ENCODE measurements around the gene OPHN1.
"Not testable (repeated sequence)": the region's sequence is repeated elsewhere in the genome, so short reads cannot be mapped to it uniquely, and the experiment has no call there.

OPHN1 gene

GRCh38 chrX:68287419-68287818, 145.9 kb downstream of the OPHN1 start:
- H3K9me3 ChIP-seq (ENCODE audit: control insufficient read depth in 1 of 2, low read length in 2 of 2) = no peaks in the 10 kb centered on the region
- no peak overlapping the region for H3K4me3 ChIP-seq (ENCODE audit: low read depth in 1 of 2, low read length in 2 of 2)
- H3K27ac ChIP-seq (ENCODE audit: low read length) = no peak overlapping the region
- H3K27me3 ChIP-seq (ENCODE audit: low read depth, low read length) = no peaks in the 10 kb centered on the region
- no peaks in the 10 kb centered on the region for H3K36me3 ChIP-seq (ENCODE audit: control insufficient read depth in 1 of 2, insufficient read depth in 2 of 2, low read length in 2 of 2)
- H3K4me1 ChIP-seq (ENCODE audit: control insufficient read depth in 1 of 2, insufficient read depth in 2 of 2, low read length in 2 of 2) = no peaks in the 10 kb centered on the region

GRCh38 chrX:68286980-68287379, 146.3 kb downstream of the OPHN1 start:
- H3K4me1 ChIP-seq (ENCODE audit: control insufficient read depth in 1 of 2, insufficient read depth in 2 of 2, low read length in 2 of 2) = no peaks in the 10 kb centered on the region
- no peak overlapping the region for H3K4me3 ChIP-seq (ENCODE audit: low read depth in 1 of 2, low read length in 2 of 2)
- H3K9me3 ChIP-seq (ENCODE audit: control insufficient read depth in 1 of 2, low read length in 2 of 2) = no peaks in the 10 kb centered on the region
- H3K27me3 ChIP-seq (ENCODE audit: low read depth, low read length) = no peaks in the 10 kb centered on the region
- H3K36me3 ChIP-seq (ENCODE audit: control insufficient read depth in 1 of 2, insufficient read depth in 2 of 2, low read length in 2 of 2) = no peaks in the 10 kb centered on the region
- no peak overlapping the region for H3K27ac ChIP-seq (ENCODE audit: low read length)

- no peaks in the 10 kb centered on the region for H3K4me1 ChIP-seq (ENCODE audit: control insufficient read depth in 1 of 2, insufficient read depth in 2 of 2, low read length in 2 of 2)
- no peaks in the 10 kb centered on the region for H3K36me3 ChIP-seq (ENCODE audit: control insufficient read depth in 1 of 2, insufficient read depth in 2 of 2, low read length in 2 of 2)
- H3K9me3 ChIP-seq (ENCODE audit: control insufficient read depth in 1 of 2, low read length in 2 of 2) = no peaks in the 10 kb centered on the region
- H3K27ac ChIP-seq (ENCODE audit: low read length) = no peak overlapping the region
- H3K4me3 ChIP-seq (ENCODE audit: low read depth in 1 of 2, low read length in 2 of 2) = no peak overlapping the region
- no peaks in the 10 kb centered on the region for H3K27me3 ChIP-seq (ENCODE audit: low read depth, low read length)
Observed at GRCh38 chrX:68286076-68286475, 147.2 kb downstream of the OPHN1 start.

GRCh38 chrX:68284281-68284904, 148.9 kb downstream of the OPHN1 start:
- Histone ChIP-seq H3K36me3 (ENCODE audit: control insufficient read depth in 1 of 2, insufficient read depth in 2 of 2, low read length in 2 of 2) (no peaks in the 10 kb centered on the region), H3K27ac (ENCODE audit: low read length) (no peak overlapping the region), H3K9me3 (ENCODE audit: control insufficient read depth in 1 of 2, low read length in 2 of 2) (no peaks in the 10 kb centered on the region), H3K27me3 (ENCODE audit: low read depth, low read length) (no peaks in the 10 kb centered on the region), H3K4me3 (ENCODE audit: low read depth in 1 of 2, low read length in 2 of 2) (no peak overlapping the region), H3K4me1 (ENCODE audit: control insufficient read depth in 1 of 2, insufficient read depth in 2 of 2, low read length in 2 of 2) (no peaks in the 10 kb centered on the region)

- no peaks in the 10 kb centered on the region for H3K36me3 ChIP-seq (ENCODE audit: control insufficient read depth in 1 of 2, insufficient read depth in 2 of 2, low read length in 2 of 2)
- H3K4me1 ChIP-seq (ENCODE audit: control insufficient read depth in 1 of 2, insufficient read depth in 2 of 2, low read length in 2 of 2) = no peaks in the 10 kb centered on the region
- H3K27me3 ChIP-seq (ENCODE audit: low read depth, low read length) = no peaks in the 10 kb centered on the region
- H3K27ac ChIP-seq (ENCODE audit: low read length) = no peak overlapping the region
- H3K4me3 ChIP-seq (ENCODE audit: low read depth in 1 of 2, low read length in 2 of 2) = no peak overlapping the region
- H3K9me3 ChIP-seq (ENCODE audit: control insufficient read depth in 1 of 2, low read length in 2 of 2) = no peaks in the 10 kb centered on the region
Observed at GRCh38 chrX:68273887-68274286, 159.4 kb downstream of the OPHN1 start.

GRCh38 chrX:68264793-68265192, 168.5 kb downstream of the OPHN1 start:
- H3K27me3 ChIP-seq (ENCODE audit: low read depth, low read length); H3K36me3 ChIP-seq (ENCODE audit: control insufficient read depth in 1 of 2, insufficient read depth in 2 of 2, low read length in 2 of 2); H3K9me3 ChIP-seq (ENCODE audit: control insufficient read depth in 1 of 2, low read length in 2 of 2); H3K27ac ChIP-seq (ENCODE audit: low read length); H3K4me3 ChIP-seq (ENCODE audit: low read depth in 1 of 2, low read length in 2 of 2); H3K4me1 ChIP-seq (ENCODE audit: control insufficient read depth in 1 of 2, insufficient read depth in 2 of 2, low read length in 2 of 2): not testable (repeated sequence)

- Histone ChIP-seq H3K27me3 (ENCODE audit: low read depth, low read length) (no peaks in the 10 kb centered on the region), H3K27ac (ENCODE audit: low read length) (no peak overlapping the region)
Observed at GRCh38 chrX:68261060-68261672, 172.1 kb downstream of the OPHN1 start.

GRCh38 chrX:68256990-68257389, 176.3 kb downstream of the OPHN1 start:
- Histone ChIP-seq H3K9me3 (ENCODE audit: control insufficient read depth in 1 of 2, low read length in 2 of 2) (no peaks in the 10 kb centered on the region), H3K27ac (ENCODE audit: low read length) (no peak overlapping the region), H3K27me3 (ENCODE audit: low read depth, low read length) (no peaks in the 10 kb centered on the region), H3K4me3 (ENCODE audit: low read depth in 1 of 2, low read length in 2 of 2) (no peak overlapping the region), H3K4me1 (ENCODE audit: control insufficient read depth in 1 of 2, insufficient read depth in 2 of 2, low read length in 2 of 2) (no peaks in the 10 kb centered on the region), H3K36me3 (ENCODE audit: control insufficient read depth in 1 of 2, insufficient read depth in 2 of 2, low read length in 2 of 2) (no peaks in the 10 kb centered on the region)

More at GRCh38 chrX:68261060-68261672, 172.1 kb downstream of the OPHN1 start:
- H3K9me3 ChIP-seq (ENCODE audit: control insufficient read depth in 1 of 2, low read length in 2 of 2) = no peaks in the 10 kb centered on the region
- no peaks in the 10 kb centered on the region for H3K4me1 ChIP-seq (ENCODE audit: control insufficient read depth in 1 of 2, insufficient read depth in 2 of 2, low read length in 2 of 2)
- no peaks in the 10 kb centered on the region for H3K36me3 ChIP-seq (ENCODE audit: control insufficient read depth in 1 of 2, insufficient read depth in 2 of 2, low read length in 2 of 2)
- H3K4me3 ChIP-seq (ENCODE audit: low read depth in 1 of 2, low read length in 2 of 2) = no peak overlapping the region

GRCh38 chrX:68254738-68255645, 178.3 kb downstream of the OPHN1 start:
- Histone ChIP-seq H3K4me1 (ENCODE audit: control insufficient read depth in 1 of 2, insufficient read depth in 2 of 2, low read length in 2 of 2) (no peaks in the 10 kb centered on the region), H3K27ac (ENCODE audit: low read length) (no peak overlapping the region), H3K27me3 (ENCODE audit: low read depth, low read length) (no peaks in the 10 kb centered on the region), H3K4me3 (ENCODE audit: low read depth in 1 of 2, low read length in 2 of 2) (no peak overlapping the region), H3K9me3 (ENCODE audit: control insufficient read depth in 1 of 2, low read length in 2 of 2) (no peaks in the 10 kb centered on the region), H3K36me3 (ENCODE audit: control insufficient read depth in 1 of 2, insufficient read depth in 2 of 2, low read length in 2 of 2) (no peaks in the 10 kb centered on the region)

GRCh38 chrX:68252664-68253063, 180.6 kb downstream of the OPHN1 start:
- Histone ChIP-seq H3K27ac (ENCODE audit: low read length) (no peak overlapping the region), H3K27me3 (ENCODE audit: low read depth, low read length) (no peaks in the 10 kb centered on the region)

GRCh38 chrX:68249903-68250302, 183.4 kb downstream of the OPHN1 start:
- Histone ChIP-seq H3K27ac (ENCODE audit: low read length) (no peak overlapping the region), H3K36me3 (ENCODE audit: control insufficient read depth in 1 of 2, insufficient read depth in 2 of 2, low read length in 2 of 2) (no peaks in the 10 kb centered on the region), H3K4me1 (ENCODE audit: control insufficient read depth in 1 of 2, insufficient read depth in 2 of 2, low read length in 2 of 2) (no peaks in the 10 kb centered on the region), H3K9me3 (ENCODE audit: control insufficient read depth in 1 of 2, low read length in 2 of 2) (no peaks in the 10 kb centered on the region), H3K4me3 (ENCODE audit: low read depth in 1 of 2, low read length in 2 of 2) (no peak overlapping the region), H3K27me3 (ENCODE audit: low read depth, low read length) (no peaks in the 10 kb centered on the region)

More at GRCh38 chrX:68252664-68253063, 180.6 kb downstream of the OPHN1 start:
- Histone ChIP-seq H3K4me3 (ENCODE audit: low read depth in 1 of 2, low read length in 2 of 2) (no peak overlapping the region), H3K36me3 (ENCODE audit: control insufficient read depth in 1 of 2, insufficient read depth in 2 of 2, low read length in 2 of 2) (no peaks in the 10 kb centered on the region), H3K9me3 (ENCODE audit: control insufficient read depth in 1 of 2, low read length in 2 of 2) (no peaks in the 10 kb centered on the region), H3K4me1 (ENCODE audit: control insufficient read depth in 1 of 2, insufficient read depth in 2 of 2, low read length in 2 of 2) (no peaks in the 10 kb centered on the region)
